ENCODE measurements around the gene ZEB1.

The ZEB1 gene

GRCh38 chr10:31366703-31367102 is 47.7 kb downstream of the ZEB1 start:
- Histone ChIP-seq H3F3A (ENCODE audit: insufficient read depth) (no peaks in the 10 kb centered on the region), H3K36me3 (ENCODE audit: low read length) (no peaks in the 10 kb centered on the region), H3K27me3 (ENCODE audit: low read length) (no peaks in the 10 kb centered on the region), H3K4me2 (ENCODE audit: low read depth, low read length, poor library complexity, severe bottlenecking) (no peak overlapping the region), H4K20me1 (ENCODE audit: low read depth, low read length) (peaks cover 13% of the 10 kb centered on the region), H3K79me2 (ENCODE audit: insufficient read depth, low read length) (peaks cover 59% of the 10 kb centered on the region), H2AFZ (ENCODE audit: low read depth, low read length, severe bottlenecking) (no peak overlapping the region), H3K9me3 (ENCODE audit: insufficient read depth, low read length) (no peaks in the 10 kb centered on the region), H3K27ac (ENCODE audit: low read depth, low read length) (no peak overlapping the region), H3K9ac (ENCODE audit: low read length) (no peak overlapping the region), H3K9me2 (replicated peaks; ENCODE audit: insufficient read depth, low read length) (no peaks in the 10 kb centered on the region), H3K4me3 (ENCODE audit: insufficient read depth, low read length, poor library complexity, severe bottlenecking) (no peak overlapping the region)
- TF ChIP-seq EZH2phosphoT487 (conservative IDR thresholded peaks at IDR 0.05; ENCODE audit: low read length) = no peak
- TF ChIP-seq, protein P1, sequence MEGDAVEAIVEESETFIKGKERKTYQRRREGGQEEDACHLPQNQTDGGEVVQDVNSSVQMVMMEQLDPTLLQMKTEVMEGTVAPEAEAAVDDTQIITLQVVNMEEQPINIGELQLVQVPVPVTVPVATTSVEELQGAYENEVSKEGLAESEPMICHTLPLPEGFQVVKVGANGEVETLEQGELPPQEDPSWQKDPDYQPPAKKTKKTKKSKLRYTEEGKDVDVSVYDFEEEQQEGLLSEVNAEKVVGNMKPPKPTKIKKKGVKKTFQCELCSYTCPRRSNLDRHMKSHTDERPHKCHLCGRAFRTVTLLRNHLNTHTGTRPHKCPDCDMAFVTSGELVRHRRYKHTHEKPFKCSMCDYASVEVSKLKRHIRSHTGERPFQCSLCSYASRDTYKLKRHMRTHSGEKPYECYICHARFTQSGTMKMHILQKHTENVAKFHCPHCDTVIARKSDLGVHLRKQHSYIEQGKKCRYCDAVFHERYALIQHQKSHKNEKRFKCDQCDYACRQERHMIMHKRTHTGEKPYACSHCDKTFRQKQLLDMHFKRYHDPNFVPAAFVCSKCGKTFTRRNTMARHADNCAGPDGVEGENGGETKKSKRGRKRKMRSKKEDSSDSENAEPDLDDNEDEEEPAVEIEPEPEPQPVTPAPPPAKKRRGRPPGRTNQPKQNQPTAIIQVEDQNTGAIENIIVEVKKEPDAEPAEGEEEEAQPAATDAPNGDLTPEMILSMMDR (IDR thresholded peaks at IDR 0.05; ENCODE audit: insufficient read depth, low read length, poor library complexity, severe bottlenecking) = no peak

DNA sequence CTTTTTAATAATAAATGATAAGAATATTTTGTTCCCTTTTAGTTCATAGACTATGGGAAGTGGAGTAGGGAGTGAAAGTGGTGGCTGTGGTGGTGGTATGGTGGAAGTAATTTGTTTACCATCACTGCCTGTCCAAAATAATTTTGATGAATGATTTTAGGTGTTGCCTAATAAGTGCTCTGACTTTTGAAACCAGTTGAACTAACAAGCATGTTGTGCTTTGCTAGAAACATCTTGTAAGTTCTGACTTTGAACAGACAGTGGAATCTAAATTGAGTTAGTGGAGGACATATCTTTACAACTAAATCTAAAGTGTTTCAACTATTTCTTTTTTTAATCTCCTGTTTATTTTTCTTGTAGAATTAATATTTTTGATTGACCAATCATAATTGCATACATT is 49.7 kb downstream of the ZEB1 start:
- Histone ChIP-seq H3K79me2 (ENCODE audit: insufficient read depth, low read length) (peaks cover 72% of the 10 kb centered on the region), H2AFZ (ENCODE audit: low read depth, low read length, severe bottlenecking) (no peak overlapping the region), H3K36me3 (ENCODE audit: low read length) (no peaks in the 10 kb centered on the region), H3F3A (ENCODE audit: insufficient read depth) (no peaks in the 10 kb centered on the region), H3K27me3 (ENCODE audit: low read length) (no peaks in the 10 kb centered on the region), H3K4me3 (ENCODE audit: insufficient read depth, low read length, poor library complexity, severe bottlenecking) (no peak overlapping the region), H3K9ac (ENCODE audit: low read length) (no peak overlapping the region), H4K20me1 (ENCODE audit: low read depth, low read length) (peaks cover 27% of the 10 kb centered on the region), H3K27ac (ENCODE audit: low read depth, low read length) (no peak overlapping the region), H3K9me3 (ENCODE audit: insufficient read depth, low read length) (no peaks in the 10 kb centered on the region), H3K9me2 (replicated peaks; ENCODE audit: insufficient read depth, low read length) (no peaks in the 10 kb centered on the region), H3K4me2 (ENCODE audit: low read depth, low read length, poor library complexity, severe bottlenecking) (no peak overlapping the region)
- no peak for TF ChIP-seq EZH2phosphoT487 (conservative IDR thresholded peaks at IDR 0.05; ENCODE audit: low read length)
- TF ChIP-seq, protein P1 (IDR thresholded peaks at IDR 0.05; ENCODE audit: insufficient read depth, low read length, poor library complexity, severe bottlenecking) = no peak

- no peak overlapping the region for H2AFZ ChIP-seq (ENCODE audit: low read depth, low read length, severe bottlenecking)
- H3K27me3 ChIP-seq (ENCODE audit: low read length) = no peaks in the 10 kb centered on the region
- no peak overlapping the region for H3K9ac ChIP-seq (ENCODE audit: low read length)
- no peaks in the 10 kb centered on the region for H3K36me3 ChIP-seq (ENCODE audit: low read length)
- H3K27ac ChIP-seq (ENCODE audit: low read depth, low read length) = no peak overlapping the region
- H3K9me3 ChIP-seq (ENCODE audit: insufficient read depth, low read length) = no peaks in the 10 kb centered on the region
- no peak overlapping the region for H3K4me3 ChIP-seq (ENCODE audit: insufficient read depth, low read length, poor library complexity, severe bottlenecking)
- TF ChIP-seq, protein P1 (IDR thresholded peaks at IDR 0.05; ENCODE audit: insufficient read depth, low read length, poor library complexity, severe bottlenecking) = no peak
- no peak for TF ChIP-seq EZH2phosphoT487 (conservative IDR thresholded peaks at IDR 0.05; ENCODE audit: low read length)
- H3K4me2 ChIP-seq (ENCODE audit: low read depth, low read length, poor library complexity, severe bottlenecking) = no peak overlapping the region
- H3F3A ChIP-seq (ENCODE audit: insufficient read depth) = no peaks in the 10 kb centered on the region
- peaks cover 33% of the 10 kb centered on the region for H4K20me1 ChIP-seq (ENCODE audit: low read depth, low read length)
- H3K79me2 ChIP-seq (ENCODE audit: insufficient read depth, low read length) = peaks cover 66% of the 10 kb centered on the region
- H3K9me2 ChIP-seq (replicated peaks; ENCODE audit: insufficient read depth, low read length) = no peaks in the 10 kb centered on the region
Measured at GRCh38 chr10:31372439-31372838, 53.4 kb downstream of the ZEB1 start.
